GDM1 (cell line): ENCODE data around the gene CTAGE8.
"Not testable (repeated sequence)": the region's sequence is repeated elsewhere in the genome, so short reads cannot be mapped to it uniquely, and the experiment has no call there.

ENCODE experiments used
- DNase-seq: peaks from one replicate; lab custom pipeline; 2025; lab: John Stamatoyannopoulos, UW

The CTAGE8 gene, protein sequence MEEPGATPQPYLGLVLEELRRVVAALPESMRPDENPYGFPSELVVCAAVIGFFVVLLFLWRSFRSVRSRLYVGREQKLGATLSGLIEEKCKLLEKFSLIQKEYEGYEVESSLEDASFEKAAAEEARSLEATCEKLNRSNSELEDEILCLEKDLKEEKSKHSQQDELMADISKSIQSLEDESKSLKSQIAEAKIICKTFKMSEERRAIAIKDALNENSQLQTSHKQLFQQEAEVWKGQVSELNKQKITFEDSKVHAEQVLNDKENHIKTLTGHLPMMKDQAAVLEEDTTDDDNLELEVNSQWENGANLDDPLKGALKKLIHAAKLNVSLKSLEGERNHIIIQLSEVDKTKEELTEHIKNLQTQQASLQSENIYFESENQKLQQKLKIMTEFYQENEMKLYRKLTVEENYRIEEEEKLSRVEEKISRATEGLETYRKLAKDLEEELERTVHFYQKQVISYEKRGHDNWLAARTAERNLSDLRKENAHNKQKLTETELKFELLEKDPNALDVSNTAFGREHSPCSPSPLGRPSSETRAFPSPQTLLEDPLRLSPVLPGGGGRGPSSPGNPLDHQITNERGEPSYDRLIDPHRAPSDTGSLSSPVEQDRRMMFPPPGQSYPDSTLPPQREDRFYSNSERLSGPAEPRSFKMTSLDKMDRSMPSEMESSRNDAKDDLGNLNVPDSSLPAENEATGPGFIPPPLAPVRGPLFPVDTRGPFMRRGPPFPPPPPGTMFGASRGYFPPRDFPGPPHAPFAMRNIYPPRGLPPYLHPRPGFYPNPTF

DNA sequence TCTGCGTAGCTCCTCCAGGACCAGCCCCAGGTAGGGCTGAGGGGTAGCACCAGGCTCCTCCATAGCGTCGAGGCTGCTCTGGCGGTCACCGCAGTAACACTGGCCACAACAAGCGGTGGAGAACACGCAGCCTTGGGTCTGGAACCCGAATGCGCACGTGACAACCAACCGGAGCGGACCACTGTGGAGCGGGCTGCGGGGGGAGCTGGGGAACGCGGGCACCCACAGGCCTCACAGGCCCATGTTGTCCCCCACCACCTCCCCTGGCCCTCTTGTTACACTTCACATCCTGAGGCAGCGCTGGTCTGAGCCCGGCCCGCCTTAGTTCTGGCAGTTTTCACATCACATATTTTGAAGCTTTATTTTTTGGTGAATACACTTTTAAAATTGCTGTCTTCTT, at the start of gene CTAGE8:
Gene CTAGE8 (minus strand): TSS at position 101 of the 400 bp plus-strand sequence. CDS start 38 bp downstream, at position 63.
- not testable (repeated sequence) for DNase-seq

DNA sequence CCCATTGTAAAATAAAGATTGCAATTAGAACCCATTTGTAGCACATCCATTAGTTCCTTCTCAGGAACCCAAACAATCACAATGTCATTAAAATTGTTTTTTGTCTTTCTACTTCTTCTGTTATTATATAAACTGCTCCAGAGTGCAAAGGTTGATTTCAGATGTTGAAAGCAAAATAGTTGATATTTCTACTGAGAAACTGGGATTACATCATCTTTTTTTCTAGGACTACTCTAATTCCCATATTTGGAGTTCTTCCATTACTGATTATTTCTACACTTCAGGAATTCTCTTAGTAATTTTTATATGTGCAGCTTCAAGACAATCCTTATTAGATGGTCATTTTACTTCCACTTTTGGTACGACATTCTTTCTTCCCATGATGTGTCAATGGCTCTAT, 48.4 kb upstream of the CTAGE8 start:
- not testable (repeated sequence) for DNase-seq

DNA sequence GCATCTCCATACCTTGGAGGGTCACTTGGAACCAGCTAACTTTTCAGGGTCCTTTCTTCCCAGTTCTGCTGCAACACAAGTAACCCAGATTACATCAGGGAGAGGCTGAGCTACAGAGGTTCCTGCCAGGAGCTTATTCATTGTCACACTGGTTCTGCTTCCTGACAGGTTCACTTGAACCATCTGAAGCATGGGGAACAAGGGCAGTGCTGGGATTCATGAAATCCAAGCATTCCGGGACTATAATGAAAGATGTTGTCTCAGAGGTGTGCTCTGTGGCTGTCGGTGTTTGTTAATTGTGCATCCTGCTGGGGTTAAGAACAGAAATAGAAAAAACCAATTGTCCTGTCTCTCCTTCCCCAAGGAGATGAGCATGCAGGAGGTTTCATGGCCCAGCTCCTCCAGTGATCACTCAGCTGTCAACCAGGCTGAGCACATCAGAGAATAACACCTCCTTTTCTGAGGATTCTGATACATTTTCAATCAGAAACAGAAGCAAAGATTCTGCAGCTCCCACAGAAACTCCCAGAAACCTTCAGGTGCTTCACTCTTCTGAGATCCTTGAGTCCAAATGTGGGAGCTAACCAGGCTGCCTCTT, 42.9 kb upstream of the CTAGE8 start, which contains the start of gene OR2A1:
Gene OR2A1 (plus strand): TSS at position 548 of the 598 bp plus-strand sequence. CDS start 5,706 bp downstream, outside the sequence.
- not testable (repeated sequence) for DNase-seq

DNA sequence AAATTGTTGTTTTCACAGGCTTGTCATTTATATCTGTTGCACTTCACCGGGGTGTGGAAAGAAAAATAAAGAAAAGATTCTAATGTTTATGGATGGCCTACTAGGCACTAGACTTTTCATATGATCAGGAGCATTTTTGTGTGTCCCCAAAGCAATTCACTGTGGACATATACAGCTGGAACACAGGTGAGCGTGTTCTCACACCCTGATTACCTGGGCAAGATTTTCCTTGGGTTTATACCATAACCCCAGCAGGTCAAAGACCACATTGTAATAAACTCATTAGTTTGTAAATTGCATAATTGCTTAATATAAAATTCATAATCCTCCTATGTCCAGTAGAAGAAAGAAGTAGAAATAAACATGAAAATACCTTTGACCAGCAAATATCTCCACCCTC, 42.1 kb upstream of the CTAGE8 start:
- not testable (repeated sequence) for DNase-seq

DNA sequence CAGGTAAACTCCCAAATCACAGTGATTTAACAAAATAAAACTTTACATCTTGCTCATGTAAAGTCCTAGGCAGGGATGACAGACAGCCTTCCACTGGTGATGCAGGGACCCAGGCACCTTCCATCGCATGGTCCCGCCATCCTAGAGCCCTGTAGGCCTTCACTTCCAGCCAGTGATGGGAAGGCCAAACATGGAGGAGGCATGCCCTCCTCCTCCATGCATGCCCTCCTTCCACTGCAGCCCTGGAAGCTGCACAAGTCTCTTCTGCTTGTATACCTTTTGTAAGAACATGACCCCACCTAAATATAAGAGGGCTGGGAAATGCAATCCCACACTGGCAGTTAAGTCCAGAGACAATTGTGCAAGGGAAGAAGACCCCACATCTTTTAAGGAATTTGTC, 40.6 kb upstream of the CTAGE8 start:
- DNase-seq, result not testable (repeated sequence)

DNA sequence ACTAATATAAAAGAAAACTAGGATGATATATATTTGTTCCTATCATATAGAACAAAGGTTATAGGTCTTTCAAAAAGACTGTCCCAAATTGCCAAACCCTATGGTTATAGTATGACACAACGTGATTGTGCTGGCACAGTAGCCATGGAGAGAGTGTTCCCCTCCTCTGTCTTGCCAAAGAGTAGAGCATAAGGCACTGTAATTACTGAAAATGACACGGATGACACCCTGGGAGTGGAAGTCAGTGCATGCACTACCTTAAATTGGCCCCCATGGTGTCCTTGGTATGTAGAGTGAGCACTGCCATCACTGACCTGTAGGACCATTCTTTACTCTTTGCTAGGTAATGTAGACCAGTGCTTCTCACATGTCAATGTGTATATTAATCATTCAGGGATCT, 36.1 kb upstream of the CTAGE8 start:
- not testable (repeated sequence) for DNase-seq

DNA sequence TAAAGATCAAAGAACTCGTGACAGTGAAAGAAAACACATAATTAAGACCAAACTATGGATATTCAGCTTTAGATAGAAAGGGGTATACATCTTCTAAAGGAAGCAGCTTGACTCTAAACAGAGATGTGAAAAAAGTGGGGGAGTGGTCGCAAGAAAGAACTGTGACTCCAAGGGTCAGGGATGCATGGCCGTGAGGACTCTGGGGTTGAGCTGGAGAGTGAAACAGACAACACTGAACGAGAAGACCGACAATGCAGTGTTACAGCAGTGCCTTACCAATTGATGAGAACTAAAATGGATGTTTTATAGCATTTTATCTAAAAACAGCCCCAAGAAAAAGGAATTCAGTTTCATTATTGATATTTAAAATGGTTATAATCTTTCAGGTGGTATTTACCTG, 34.5 kb upstream of the CTAGE8 start:
- DNase-seq, result not testable (repeated sequence)

DNA sequence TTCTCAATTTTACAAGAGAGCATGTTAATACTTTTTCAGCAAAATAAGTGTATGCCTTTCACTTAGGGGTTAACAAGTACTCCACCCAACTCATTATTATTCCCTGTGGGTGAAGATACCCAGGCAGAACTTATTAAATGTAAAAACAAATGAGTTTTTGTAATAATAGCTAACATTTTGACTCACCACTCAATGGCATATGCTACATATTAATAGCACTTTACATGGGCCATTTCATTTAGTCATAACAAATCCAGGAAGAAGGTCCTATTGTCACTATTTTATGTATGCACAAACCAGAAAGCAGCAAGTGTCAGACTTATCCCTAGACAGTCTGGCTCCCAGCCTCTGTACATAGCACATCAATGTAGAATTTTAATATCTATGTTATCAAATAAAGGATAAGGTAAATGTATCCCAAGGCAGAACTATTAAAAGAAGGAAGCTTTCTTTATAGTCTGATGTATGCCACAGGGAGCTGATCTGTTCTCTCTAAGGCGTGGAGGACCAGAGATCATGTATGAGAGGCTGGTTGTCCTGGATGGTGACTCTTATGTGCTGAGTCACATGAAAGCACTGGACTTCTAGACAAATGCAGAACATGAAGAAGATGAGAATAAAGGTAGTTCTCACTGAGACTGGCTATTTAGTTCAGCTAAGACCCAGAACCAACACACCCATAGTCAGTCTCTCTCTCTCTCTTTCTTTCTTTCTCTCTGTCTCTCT, 33.7 kb upstream of the CTAGE8 start:
- DNase-seq, result not testable (repeated sequence)

DNA sequence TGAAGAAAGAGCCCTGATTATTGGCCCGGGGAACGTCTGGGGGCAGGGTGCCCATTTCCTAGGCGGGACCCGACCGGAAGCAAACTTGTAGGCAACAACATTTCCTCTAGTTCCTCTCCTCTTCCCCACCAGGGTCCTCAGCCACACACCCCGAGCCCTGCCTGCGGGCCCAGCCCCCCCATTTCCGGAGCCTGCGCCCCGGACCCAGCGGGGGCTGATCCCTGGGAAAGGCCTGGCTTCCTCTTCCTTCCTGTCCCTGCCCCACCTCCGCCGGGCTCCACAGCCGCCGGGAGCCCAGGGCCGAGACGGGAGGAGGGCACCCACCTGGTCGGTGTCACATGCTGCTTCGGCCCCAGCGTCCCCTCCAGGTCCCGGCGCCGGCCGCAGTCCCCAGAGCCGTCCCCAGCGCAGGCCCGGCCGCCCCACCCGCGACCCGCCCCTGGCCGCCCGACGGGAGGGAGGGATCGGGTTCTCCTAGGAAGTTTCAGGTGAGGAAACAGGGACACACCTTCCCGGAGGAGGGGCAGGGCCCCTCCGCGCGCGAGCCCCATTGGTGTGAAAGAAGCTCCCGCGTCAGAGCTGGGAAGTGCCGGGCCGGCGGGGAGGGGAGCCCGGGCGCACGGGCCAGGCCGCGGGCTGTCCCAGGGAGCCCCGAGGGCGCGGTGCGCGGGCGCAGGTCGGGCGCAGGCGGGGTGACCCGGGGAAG, 24.9 kb upstream of the CTAGE8 start:
- DNase-seq, result not testable (repeated sequence)

DNA sequence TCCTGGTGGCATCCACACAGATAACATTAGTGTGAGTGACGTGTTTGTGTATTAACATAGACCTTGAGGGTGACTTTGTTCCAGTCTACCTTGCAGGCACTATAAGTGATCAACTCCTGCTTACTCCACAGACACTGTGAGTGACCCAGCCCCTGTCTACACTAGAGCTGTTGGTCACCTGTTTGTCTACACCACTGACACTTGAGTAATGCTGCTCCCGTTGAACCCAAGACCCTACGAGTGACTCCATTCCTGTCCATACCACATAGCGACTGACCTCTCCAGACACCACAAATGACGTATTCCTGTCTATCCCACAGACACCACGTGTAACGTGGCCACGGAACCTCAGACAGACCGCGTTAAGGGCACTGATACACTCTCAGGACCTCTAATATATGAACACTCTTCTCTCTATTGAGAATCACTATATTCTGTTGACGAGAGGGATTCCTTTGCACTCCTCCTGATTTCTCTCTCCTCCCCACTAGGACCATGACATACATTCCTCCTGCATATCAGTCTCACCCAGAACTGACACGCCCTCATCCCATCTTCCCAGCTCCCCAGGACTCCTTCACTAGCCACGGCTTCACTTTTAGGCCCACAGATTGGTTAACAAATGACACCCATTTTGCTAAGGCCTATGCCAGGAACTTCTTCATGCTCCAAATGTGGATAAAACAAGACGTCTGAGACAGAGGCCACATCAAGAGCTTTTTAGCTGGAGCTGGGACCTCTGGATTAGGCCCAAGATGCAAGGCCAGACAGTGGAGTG, 23.5 kb upstream of the CTAGE8 start:
- not testable (repeated sequence) for DNase-seq

DNA sequence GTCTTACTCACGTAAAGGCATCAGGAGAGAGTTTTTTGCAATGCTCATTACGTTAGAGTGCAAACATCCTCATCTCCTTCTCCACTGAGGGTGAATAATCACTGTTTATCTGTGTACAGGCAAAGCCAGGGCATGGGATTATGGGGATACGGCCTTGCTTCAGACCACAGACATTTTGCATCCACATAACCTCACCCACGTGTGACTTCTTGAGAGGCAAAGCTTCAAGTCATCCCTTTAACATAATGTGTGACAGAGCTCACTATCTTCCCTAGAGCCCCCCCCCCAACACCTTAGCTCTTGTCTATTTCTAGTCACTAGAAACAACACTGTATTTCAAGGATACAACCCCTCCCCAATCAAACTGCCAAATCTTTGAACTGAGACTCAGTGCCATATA, 22.5 kb upstream of the CTAGE8 start:
- not testable (repeated sequence) for DNase-seq

DNA sequence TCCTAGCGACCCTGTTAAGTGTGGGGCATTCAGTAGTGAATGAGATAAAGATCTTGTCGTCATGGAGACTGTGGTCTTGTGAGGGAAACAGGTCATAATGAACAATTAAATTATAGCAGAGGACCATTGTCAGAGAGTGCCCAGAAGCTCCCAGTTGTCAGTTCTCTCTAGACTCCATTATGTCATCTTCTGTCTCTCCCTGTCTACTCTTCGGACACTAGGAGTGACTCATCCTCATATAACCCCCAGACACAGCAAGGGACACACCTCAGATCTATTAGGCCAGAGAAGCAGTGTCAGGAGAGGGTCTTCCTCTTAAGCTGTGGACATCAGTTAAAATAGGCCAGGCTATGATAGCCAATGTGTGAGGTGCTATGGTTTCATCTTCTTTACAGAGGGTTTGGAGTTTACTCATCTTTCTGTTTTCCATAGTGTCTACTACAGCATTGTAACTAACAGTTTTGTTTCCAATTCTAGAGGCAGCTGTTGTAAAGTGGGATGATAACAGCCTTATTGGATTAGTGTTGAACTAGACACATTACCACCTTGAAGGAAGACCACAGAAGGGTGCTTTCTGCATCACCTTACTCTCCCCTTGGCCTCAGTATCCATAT, 18.2 kb upstream of the CTAGE8 start:
- DNase-seq, result not testable (repeated sequence)

DNA sequence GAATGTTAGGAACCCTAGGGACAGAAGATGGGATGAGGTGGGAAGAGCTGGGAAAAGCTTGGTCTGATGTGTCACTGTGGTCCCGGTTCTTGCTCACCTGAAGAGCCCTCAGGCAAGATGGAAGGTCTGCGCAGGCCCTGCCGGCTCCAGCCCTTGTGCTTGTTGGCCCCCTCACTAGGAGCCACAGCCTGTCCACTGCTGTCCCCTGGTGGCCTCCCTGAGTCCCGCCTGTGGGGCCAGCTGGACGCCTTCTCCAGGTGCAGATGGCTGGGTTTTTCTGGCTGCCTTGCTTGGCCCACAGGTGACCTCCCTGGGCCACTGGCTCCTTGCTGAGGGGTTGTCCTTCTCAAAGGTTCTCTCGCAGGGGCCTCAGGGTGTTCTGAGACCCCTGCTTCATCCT, 14.6 kb upstream of the CTAGE8 start:
- not testable (repeated sequence) for DNase-seq

DNA sequence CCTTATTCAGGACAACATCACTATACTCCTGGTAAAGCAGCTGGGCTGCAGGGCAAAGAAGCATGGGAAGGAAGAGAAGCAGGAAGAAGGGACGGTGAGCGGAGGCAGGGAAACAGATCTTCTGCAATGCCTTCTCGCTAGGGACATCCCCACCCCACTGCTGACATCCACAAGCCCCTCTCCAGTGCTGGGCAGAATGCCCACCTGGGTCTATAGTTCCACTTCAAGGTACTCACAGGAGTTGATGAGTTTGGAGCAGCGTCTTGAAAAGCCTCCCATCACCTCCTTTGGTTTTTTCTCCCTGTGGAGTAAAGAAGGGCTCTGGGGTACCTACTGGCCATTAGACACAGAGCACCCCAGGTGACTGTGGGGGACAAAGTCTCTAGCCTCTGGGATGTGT, 13.4 kb upstream of the CTAGE8 start:
- DNase-seq, result not testable (repeated sequence)

DNA sequence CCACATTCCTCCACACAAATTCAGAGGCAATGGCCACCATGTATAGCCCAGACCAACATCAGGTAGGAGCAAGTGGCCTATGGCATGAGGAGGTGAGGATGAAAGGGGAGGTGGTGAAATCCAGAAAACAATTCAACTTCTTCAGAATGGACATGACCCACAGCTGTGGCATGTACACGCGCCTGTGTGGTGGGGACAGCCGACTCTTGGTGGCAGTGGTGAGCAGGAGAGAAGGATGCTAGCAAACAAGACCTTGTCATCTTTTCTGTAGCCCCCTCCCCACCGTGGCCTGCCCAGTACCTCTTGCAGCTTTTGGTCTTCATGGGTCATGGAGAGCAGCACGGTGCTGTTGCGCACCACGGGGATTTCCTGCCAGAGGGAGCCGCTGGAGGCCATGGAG, 12.9 kb upstream of the CTAGE8 start:
- not testable (repeated sequence) for DNase-seq

DNA sequence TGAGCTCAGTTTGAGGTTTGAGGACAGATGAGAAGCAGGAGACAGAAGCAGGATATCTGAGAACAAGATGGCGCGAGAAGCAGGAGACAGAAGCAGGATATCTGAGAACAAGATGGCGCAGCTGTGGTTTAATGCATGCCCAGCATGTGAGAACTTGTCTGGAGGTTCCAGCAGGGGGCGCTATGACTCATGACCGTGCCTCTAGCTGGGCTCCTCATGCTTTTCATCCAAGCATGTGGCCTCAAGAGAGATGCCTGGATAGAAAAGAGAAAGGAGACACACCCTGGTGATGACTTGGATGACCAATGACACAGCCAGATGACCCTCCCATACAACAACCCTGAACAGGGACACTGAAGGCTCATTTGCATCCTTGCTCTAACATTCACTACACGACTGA, 10.9 kb upstream of the CTAGE8 start:
- not testable (repeated sequence) for DNase-seq

DNA sequence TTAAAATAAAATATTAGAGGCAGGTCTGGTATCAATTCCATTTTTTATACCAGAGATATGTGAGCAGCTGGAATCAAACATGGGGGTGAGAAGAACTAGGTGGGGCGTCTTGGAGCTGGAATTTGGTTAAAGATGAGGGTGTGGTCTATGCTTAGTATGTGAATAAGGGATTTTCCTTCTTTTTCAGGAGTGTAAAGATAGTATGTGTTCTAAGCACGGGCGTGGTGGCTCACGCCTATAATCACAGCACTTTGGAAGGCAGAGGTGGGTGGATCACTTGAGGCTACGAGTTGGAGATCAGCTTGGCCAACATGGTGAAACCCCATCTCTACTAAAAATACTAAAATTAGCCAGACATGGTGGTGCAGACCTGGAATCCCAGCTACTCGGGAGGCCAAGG, 6.2 kb upstream of the CTAGE8 start:
- DNase-seq, result not testable (repeated sequence)

DNA sequence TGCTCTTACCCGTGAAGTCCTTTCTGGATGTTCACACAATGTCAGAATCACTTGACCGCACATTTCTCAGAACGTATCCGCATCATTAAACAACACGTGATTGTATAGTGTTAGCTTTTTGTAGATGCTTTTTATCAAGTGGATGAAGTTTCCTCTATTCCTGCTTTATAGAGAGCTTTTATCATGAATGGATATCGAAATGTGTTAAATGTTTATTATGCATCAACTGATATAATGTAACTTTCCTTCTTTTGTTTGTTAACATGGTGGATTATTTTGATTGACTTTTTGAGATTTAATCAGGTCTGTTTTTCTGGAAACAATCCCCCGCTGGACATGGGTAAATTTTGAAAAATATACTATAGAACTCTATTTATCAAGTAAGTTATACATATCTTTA, 4.4 kb downstream of the CTAGE8 start, which contains the start of gene OR2A7:
Gene OR2A7 (minus strand): TSS at position 101 of the 400 bp plus-strand sequence. CDS start 5,164 bp downstream, outside the sequence.
- not testable (repeated sequence) for DNase-seq

DNA sequence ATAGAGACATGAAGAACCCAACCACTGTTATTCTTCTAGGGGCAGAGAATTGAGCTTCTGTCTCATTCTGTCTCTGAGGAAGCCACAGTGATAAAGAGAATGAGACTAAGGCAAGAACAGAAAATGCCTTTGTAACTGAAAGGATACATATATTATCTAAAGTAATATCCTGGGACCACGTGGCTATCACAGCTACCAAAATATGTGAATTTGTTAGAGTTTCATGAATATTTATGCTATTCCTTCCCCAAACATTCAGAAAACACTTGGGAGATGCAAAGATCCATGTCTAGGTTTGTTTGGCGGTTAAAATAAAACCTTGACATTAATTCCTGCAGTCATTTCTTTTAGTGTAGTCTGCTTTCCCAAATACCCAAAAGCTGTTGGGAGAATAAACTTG, 7.0 kb downstream of the CTAGE8 start:
- DNase-seq, result not testable (repeated sequence)

DNA sequence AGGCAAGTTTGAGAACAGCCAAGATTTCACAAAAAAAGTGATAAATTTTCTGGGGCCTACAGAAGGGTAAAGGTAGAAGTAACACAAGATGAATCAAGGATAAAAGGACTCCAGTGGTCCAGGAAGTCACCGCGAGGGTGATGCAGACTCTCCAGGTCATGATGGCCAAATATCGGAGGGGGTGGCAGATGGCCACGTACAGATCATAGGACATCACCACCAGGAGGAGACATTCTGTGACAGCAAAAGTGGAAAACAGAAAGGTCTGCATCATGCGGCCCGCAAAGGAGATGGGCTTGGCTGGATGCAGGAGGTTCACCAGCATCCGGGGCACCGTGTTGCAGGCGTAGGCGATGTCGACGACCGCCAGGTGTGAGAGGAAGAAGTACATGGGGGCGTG, 10.0 kb downstream of the CTAGE8 start:
- not testable (repeated sequence) for DNase-seq
